Effector memory CD8-positive, alpha-beta T cell (primary cell): ENCODE measurements around the gene CHPF2.

ENCODE experiments used
- ATAC-seq: fragments of 150-1000 bp; cut with Tn5 transposase; replicated peaks from 2 replicates; pipeline ENCODE4 v1.10.0; 2021; ENCODE audit warnings: mild to moderate bottlenecking, moderate library complexity
- DNase-seq, 3 experiments: peaks; one replicate each; pipeline ENCODE4 v3.0.0; 2021
- H3K27ac Mint-ChIP-seq, 2 donors: one replicate each; pipeline ENCODE4 v1.8.0; 2022; ENCODE audit warnings: mild to moderate bottlenecking in 2 of 2, mixed read lengths in 2 of 2, moderate library complexity in 2 of 2
- H3K27me3 Mint-ChIP-seq, 2 donors: one replicate each; pipeline ENCODE4 v1.8.0; 2022; ENCODE audit warnings: mixed read lengths in 2 of 2
- H3K36me3 Mint-ChIP-seq: one replicate; pipeline ENCODE4 v1.8.0; 2022; ENCODE audit warnings: mild to moderate bottlenecking, moderate library complexity, mixed read lengths; ENCODE audit not compliant: insufficient read depth
- H3K4me1 Mint-ChIP-seq, 2 donors: one replicate each; pipeline ENCODE4 v1.8.0; 2022; ENCODE audit warnings: low read depth in 2 of 2, mixed read lengths in 2 of 2
- H3K4me3 Mint-ChIP-seq, 2 donors: one replicate each; pipeline ENCODE4 v1.8.0; 2022; ENCODE audit warnings: mild to moderate bottlenecking in 2 of 2, mixed read lengths in 2 of 2, moderate library complexity in 2 of 2
- H3K9me3 Mint-ChIP-seq, 2 donors: one replicate each; pipeline ENCODE4 v1.8.0; 2022; ENCODE audit warnings: mixed read lengths in 2 of 2

The CHPF2 gene

GRCh38 chr7:151256410-151257045 is 24.2 kb downstream of the CHPF2 start:
- ATAC-seq, result no peak
- no peak for DNase-seq
- Mint-ChIP-seq H3K27ac (no peak overlapping the region), H3K4me3 (no peak overlapping the region), H3K9me3 (no peaks in the 10 kb centered on the region), H3K27me3 (peaks cover 64 to 90% of the 10 kb centered on the region in 2 donors), H3K36me3 (peaks cover 5% of the 10 kb centered on the region), H3K4me1 (peaks cover 0 to 5% of the 10 kb centered on the region in 2 donors)

- Mint-ChIP-seq H3K36me3 (peaks cover 5% of the 10 kb centered on the region), H3K27me3 (peaks cover 58 to 90% of the 10 kb centered on the region in 2 donors), H3K9me3 (no peaks in the 10 kb centered on the region), H3K4me3 (no peak overlapping the region), H3K27ac (no peak overlapping the region), H3K4me1 (no peaks in the 10 kb centered on the region)
- ATAC-seq, result no peak
- no peak for DNase-seq
Measured at GRCh38 chr7:151257990-151258389, 25.7 kb downstream of the CHPF2 start.

GRCh38 chr7:151260471-151260870 is 28.2 kb downstream of the CHPF2 start:
- H3K27ac Mint-ChIP-seq, result no peak overlapping the region
- H3K9me3 Mint-ChIP-seq, result no peaks in the 10 kb centered on the region
- ATAC-seq (no peak), DNase-seq (no peak)
- H3K4me3 Mint-ChIP-seq, result no peak overlapping the region
- peaks cover 5% of the 10 kb centered on the region for H3K36me3 Mint-ChIP-seq
- H3K27me3 Mint-ChIP-seq, result peaks cover 45 to 79% of the 10 kb centered on the region in 2 donors
- H3K4me1 Mint-ChIP-seq, result no peaks in the 10 kb centered on the region

GRCh38 chr7:151260883-151261282 is 28.6 kb downstream of the CHPF2 start:
- Mint-ChIP-seq H3K27me3 (peaks cover 41 to 79% of the 10 kb centered on the region in 2 donors), H3K4me3 (no peak overlapping the region)

GRCh38 chr7:151261529-151261928 is 29.2 kb downstream of the CHPF2 start:
- ATAC-seq (no peak), DNase-seq (no peak)
- no peak overlapping the region for H3K4me3 Mint-ChIP-seq
- no peaks in the 10 kb centered on the region for H3K9me3 Mint-ChIP-seq
- H3K36me3 Mint-ChIP-seq, result peaks cover 5% of the 10 kb centered on the region
- H3K27me3 Mint-ChIP-seq, result peaks cover 39 to 79% of the 10 kb centered on the region in 2 donors
- no peak overlapping the region for H3K27ac Mint-ChIP-seq
- no peaks in the 10 kb centered on the region for H3K4me1 Mint-ChIP-seq

More at GRCh38 chr7:151260883-151261282, 28.6 kb downstream of the CHPF2 start:
- Mint-ChIP-seq H3K4me1 (no peaks in the 10 kb centered on the region), H3K36me3 (peaks cover 5% of the 10 kb centered on the region), H3K27ac (no peak overlapping the region), H3K9me3 (no peaks in the 10 kb centered on the region)
- ATAC-seq (no peak), DNase-seq (no peak)

- ATAC-seq, result no peak
- no peak overlapping the region for H3K27ac Mint-ChIP-seq
- H3K4me3 Mint-ChIP-seq, result no peak overlapping the region
Measured at GRCh38 chr7:151264615-151265014, 32.3 kb downstream of the CHPF2 start.

GRCh38 chr7:151265351-151265931 is 33.2 kb downstream of the CHPF2 start:
- H3K36me3 Mint-ChIP-seq, result peaks cover 2% of the 10 kb centered on the region
- no peaks in the 10 kb centered on the region for H3K9me3 Mint-ChIP-seq
- H3K27ac Mint-ChIP-seq, result no peak overlapping the region
- H3K4me1 Mint-ChIP-seq, result peaks cover 0 to 2% of the 10 kb centered on the region in 2 donors
- ATAC-seq (no peak), DNase-seq (no peak)
- H3K4me3 Mint-ChIP-seq, result no peak overlapping the region
- H3K27me3 Mint-ChIP-seq, result peaks cover 10 to 49% of the 10 kb centered on the region in 2 donors

More at GRCh38 chr7:151264615-151265014, 32.3 kb downstream of the CHPF2 start:
- Mint-ChIP-seq H3K4me1 (no peaks in the 10 kb centered on the region), H3K36me3 (peaks cover 2% of the 10 kb centered on the region), H3K9me3 (no peaks in the 10 kb centered on the region), H3K27me3 (peaks cover 16 to 52% of the 10 kb centered on the region in 2 donors)
- DNase-seq, result no peak

- Mint-ChIP-seq H3K4me1 (peaks cover 6 to 18% of the 10 kb centered on the region in 2 donors), H3K36me3 (no peaks in the 10 kb centered on the region), H3K9me3 (no peaks in the 10 kb centered on the region), H3K4me3 (no peak overlapping the region), H3K27me3 (peaks cover 0 to 18% of the 10 kb centered on the region in 2 donors), H3K27ac (peak overlapping the region in 1 of 2 donors; percentile 39)
- no peak for ATAC-seq
- no peak for DNase-seq
Measured at GRCh38 chr7:151269511-151269910, 37.2 kb downstream of the CHPF2 start.

- Mint-ChIP-seq H3K27me3 (peaks cover 0 to 20% of the 10 kb centered on the region in 2 donors), H3K27ac (peak overlapping the region in 1 of 2 donors; percentile 51), H3K4me1 (peaks cover 20 to 35% of the 10 kb centered on the region in 2 donors), H3K9me3 (no peaks in the 10 kb centered on the region), H3K36me3 (no peaks in the 10 kb centered on the region), H3K4me3 (no peak overlapping the region)
- peak; percentile 74 for ATAC-seq
- no peak for DNase-seq
Measured at GRCh38 chr7:151271699-151272355, 39.5 kb downstream of the CHPF2 start.

GRCh38 chr7:151272405-151272804 is 40.1 kb downstream of the CHPF2 start:
- peaks cover 21 to 39% of the 10 kb centered on the region in 2 donors for H3K4me1 Mint-ChIP-seq
- peak overlapping the region in 1 of 2 donors; percentile 51 for H3K27ac Mint-ChIP-seq
- H3K27me3 Mint-ChIP-seq, result peaks cover 0 to 20% of the 10 kb centered on the region in 2 donors
- ATAC-seq, result no peak
- H3K9me3 Mint-ChIP-seq, result no peaks in the 10 kb centered on the region
- H3K4me3 Mint-ChIP-seq, result no peak overlapping the region
- DNase-seq, result no peak
- H3K36me3 Mint-ChIP-seq, result no peaks in the 10 kb centered on the region

GRCh38 chr7:151272877-151273276 is 40.6 kb downstream of the CHPF2 start:
- Mint-ChIP-seq H3K4me3 (no peak overlapping the region), H3K4me1 (peaks cover 24 to 40% of the 10 kb centered on the region in 2 donors), H3K9me3 (no peaks in the 10 kb centered on the region), H3K36me3 (peaks cover 3% of the 10 kb centered on the region), H3K27ac (no peak overlapping the region), H3K27me3 (peaks cover 0 to 20% of the 10 kb centered on the region in 2 donors)
- no peak for DNase-seq
- no peak for ATAC-seq

GRCh38 chr7:151273651-151274390 is 41.5 kb downstream of the CHPF2 start:
- peaks cover 0 to 24% of the 10 kb centered on the region in 2 donors for H3K27me3 Mint-ChIP-seq
- H3K4me1 Mint-ChIP-seq, result peaks cover 24 to 40% of the 10 kb centered on the region in 2 donors
- peaks cover 3% of the 10 kb centered on the region for H3K36me3 Mint-ChIP-seq
- ATAC-seq, result no peak
- no peak for DNase-seq
- no peak overlapping the region for H3K4me3 Mint-ChIP-seq
- H3K27ac Mint-ChIP-seq, result peak overlapping the region in 1 of 2 donors; percentile 49
- H3K9me3 Mint-ChIP-seq, result no peaks in the 10 kb centered on the region

- no peaks in the 10 kb centered on the region for H3K9me3 Mint-ChIP-seq
- DNase-seq, result no peak
- H3K27ac Mint-ChIP-seq, result peak overlapping the region in 1 of 2 donors; percentile 49
- peaks cover 3% of the 10 kb centered on the region for H3K36me3 Mint-ChIP-seq
- peak overlapping the region in 1 of 2 donors; percentile 19 for H3K4me3 Mint-ChIP-seq
- peaks cover 24 to 40% of the 10 kb centered on the region in 2 donors for H3K4me1 Mint-ChIP-seq
- no peak for ATAC-seq
- H3K27me3 Mint-ChIP-seq, result peaks cover 0 to 30% of the 10 kb centered on the region in 2 donors
Measured at GRCh38 chr7:151274396-151274795, 42.1 kb downstream of the CHPF2 start.
